Left colon (tissue), 2 donors: ENCODE results near the gene INVS. TPM values are rescaled to one million over a fixed set of nuclear protein-coding genes. Genes with fewer than 3 reads are reported as not detected.
"Not testable (repeated sequence)": the region's sequence is repeated elsewhere in the genome, so short reads cannot be mapped to it uniquely, and the experiment has no call there.

Source experiments
- ATAC-seq: fragments of 200-7000 bp; cut with Tn5 transposase; one replicate; pipeline ENCODE4 v1.9.1; 2020; ENCODE audit warnings: mild to moderate bottlenecking, moderate library complexity
- DNase-seq, 2 donors: peaks; one replicate each; pipeline ENCODE4 v3.0.0-alpha.2; 2020
- intact Hi-C, 2 donors: fragments of 100-400 bp; cut with DNase I in 1 of 2; cut with micrococcal nuclease in 1 of 2; formaldehyde crosslinking; loops; one replicate each; pipeline versions ENCODE4 v1.11.2 to v1.14.0; 2022; cut with DNase I, micrococcal nuclease
- total RNA-seq, 2 donors: library from RNA; stranded (reverse); fragmentation: NEBNext Ultra II Directional; extraction: Animal tissue kit (Norgen Biotek cat#: 25700); gene quantifications; one replicate each; pipeline ENCODE4 v1.2.1, GENCODE V29; 2021
- donor health status: DM: no; HTN: no; CAD: no.
- donor health status: DM: yes; HTN: yes; CAD: no.

The INVS gene
- total RNA-seq, 2 donors from 2014 or later, result 10.7 to 14.6 TPM

GRCh38 chr9:100074989-100075388, 24.1 kb upstream of the INVS start:
- intact Hi-C loops, result no loop called here
- no peak for ATAC-seq
- DNase-seq, result no peak

DNA sequence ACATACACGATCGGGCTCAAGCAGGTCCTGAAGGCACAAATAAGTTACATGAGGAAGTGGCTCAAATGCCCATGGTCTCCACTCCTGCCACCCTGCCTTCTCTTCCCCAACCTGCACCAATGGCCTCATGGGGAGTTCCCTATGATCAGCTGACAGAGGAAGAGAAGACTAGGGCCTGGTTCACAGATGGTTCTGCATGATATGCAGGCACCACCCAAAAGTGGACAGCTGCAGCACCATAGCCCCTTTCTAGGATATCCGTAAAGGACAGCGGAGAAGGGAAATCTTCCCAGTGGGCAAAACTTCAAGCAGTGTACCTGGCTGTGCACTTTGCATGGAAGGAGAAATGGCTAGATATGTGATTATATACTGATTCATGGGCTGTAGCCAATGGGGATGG, 22.8 kb upstream of the INVS start:
- DNase-seq, ATAC-seq, intact Hi-C loops: not testable (repeated sequence)

DNA sequence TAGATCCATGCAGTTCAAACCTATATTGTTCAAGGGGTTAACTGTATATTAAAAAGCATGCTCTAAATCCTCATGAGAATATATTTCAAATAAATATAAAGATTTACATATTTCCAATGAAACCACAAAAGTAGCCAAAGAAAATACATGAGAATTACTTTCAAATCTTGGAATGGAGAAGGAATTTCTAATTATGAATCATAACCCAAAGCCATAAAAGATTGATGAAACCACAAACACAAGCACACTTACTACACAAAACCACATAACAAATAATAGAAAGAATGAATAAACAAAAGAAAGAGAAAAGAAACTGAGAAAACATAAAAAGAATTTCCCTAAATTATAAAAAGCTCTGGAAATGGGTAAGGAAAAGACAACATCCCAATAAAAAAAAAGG, 16.3 kb upstream of the INVS start:
- intact Hi-C loops, result loop anchor here in 1 of 2 donors (10.0 kb wide), 1 partner anchor 48 kb away; no protein-coding TSS in a partner anchor
- ATAC-seq, result no peak
- no peak for DNase-seq

- no peak for DNase-seq
- no peak for ATAC-seq
- intact Hi-C loops, result loop anchor here in 1 of 2 donors (10.0 kb wide), 1 partner anchor 49 kb away; no protein-coding TSS in a partner anchor
Observed at GRCh38 chr9:100083448-100084127, 15.5 kb upstream of the INVS start.

DNA sequence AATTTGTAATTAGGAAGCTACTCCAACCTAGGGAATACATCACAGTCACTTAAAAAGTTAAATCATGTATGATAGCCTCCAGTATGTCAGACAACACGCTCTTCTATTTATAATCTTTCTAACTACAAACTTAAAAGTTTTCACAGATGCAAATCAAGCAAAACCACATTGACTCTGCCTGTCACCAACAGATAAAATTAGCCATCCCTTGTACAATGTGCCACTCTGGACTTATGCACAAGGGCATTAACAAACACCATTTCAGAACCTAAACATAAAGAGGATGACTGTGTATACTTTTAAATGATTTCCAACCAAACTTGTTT, 15.0 kb upstream of the INVS start:
- DNase-seq, result no peak
- ATAC-seq, result no peak
- intact Hi-C loops, result loop anchor here in 1 of 2 donors (10.0 kb wide), 1 partner anchor 49 kb away; no protein-coding TSS in a partner anchor

GRCh38 chr9:100084734-100085133, 14.3 kb upstream of the INVS start:
- ATAC-seq, result no peak
- intact Hi-C loops, result loop anchor here in 1 of 2 donors (10.0 kb wide), 1 partner anchor 50 kb away; no protein-coding TSS in a partner anchor
- no peak for DNase-seq

GRCh38 chr9:100086097-100086635, 12.9 kb upstream of the INVS start:
- DNase-seq (no peak), ATAC-seq (no peak)
- intact Hi-C loops, result loop anchor here in 1 of 2 donors (10.0 kb wide), 1 partner anchor 51 kb away; no protein-coding TSS in a partner anchor

GRCh38 chr9:100087218-100087617, 11.8 kb upstream of the INVS start:
- intact Hi-C loops, result loop anchor here in 1 of 2 donors (10.0 kb wide), 1 partner anchor 52 kb away; no protein-coding TSS in a partner anchor
- no peak for DNase-seq
- no peak for ATAC-seq

GRCh38 chr9:100088202-100088601, 10.8 kb upstream of the INVS start:
- intact Hi-C loops, result loop anchor here in 1 of 2 donors (10.0 kb wide), 1 partner anchor 53 kb away; no protein-coding TSS in a partner anchor
- ATAC-seq, result no peak
- no peak for DNase-seq

- ATAC-seq (no peak), DNase-seq (no peak)
- intact Hi-C loops, result no loop called here
Observed at GRCh38 chr9:100090880-100091279, 8.2 kb upstream of the INVS start.

- DNase-seq (no peak), ATAC-seq (no peak)
- intact Hi-C loops, result no loop called here
Observed at GRCh38 chr9:100091650-100092049, 7.4 kb upstream of the INVS start.

DNA sequence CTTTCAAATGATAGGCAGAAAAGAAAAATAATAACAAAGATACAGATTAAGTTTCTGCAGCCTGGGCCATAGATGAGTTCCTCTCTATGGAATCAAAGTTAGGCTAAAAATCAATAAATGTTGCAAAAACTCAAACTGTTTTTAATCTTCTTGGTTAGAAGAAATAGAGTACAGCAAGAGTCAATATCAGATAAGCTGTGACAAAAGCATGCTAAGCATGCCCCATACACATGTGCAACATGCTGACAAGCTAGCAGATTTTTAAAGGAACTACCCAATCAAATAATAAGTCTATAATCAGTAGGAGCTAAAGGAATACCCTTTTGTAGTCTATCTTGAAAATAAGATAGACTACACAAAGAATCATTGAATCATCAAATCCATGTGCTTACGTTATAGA, 7.0 kb upstream of the INVS start:
- no peak for ATAC-seq

DNA sequence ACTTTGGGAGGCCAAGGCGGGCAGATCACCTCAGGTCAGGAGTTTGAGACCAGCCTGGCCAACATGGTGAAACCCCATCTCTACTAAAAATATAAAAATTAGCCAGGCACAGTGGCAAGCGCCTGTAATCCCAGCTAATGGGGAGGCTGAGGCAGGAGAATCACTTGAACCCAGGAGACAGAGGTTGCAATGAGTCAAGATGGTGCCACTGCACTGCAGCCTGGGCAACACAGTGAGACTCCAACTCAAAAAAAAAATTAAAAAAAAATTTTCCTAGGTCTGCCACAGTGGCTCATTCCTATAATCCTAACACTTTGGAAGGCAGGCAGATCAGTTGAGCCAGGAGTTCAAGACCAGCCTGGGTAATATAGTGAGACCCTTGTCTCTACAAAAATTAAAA, 4.6 kb upstream of the INVS start:
- DNase-seq, ATAC-seq: not testable (repeated sequence)

More for the DNA sequence above, 7.0 kb upstream of the INVS start:
- no peak for DNase-seq
- intact Hi-C loops, result no loop called here

GRCh38 chr9:100096378-100096916, 2.6 kb upstream of the INVS start:
- DNase-seq, result no peak
- intact Hi-C loops, result no loop called here
- no peak for ATAC-seq

More for the DNA sequence above, 4.6 kb upstream of the INVS start:
- intact Hi-C loops, result not testable (repeated sequence)

DNA sequence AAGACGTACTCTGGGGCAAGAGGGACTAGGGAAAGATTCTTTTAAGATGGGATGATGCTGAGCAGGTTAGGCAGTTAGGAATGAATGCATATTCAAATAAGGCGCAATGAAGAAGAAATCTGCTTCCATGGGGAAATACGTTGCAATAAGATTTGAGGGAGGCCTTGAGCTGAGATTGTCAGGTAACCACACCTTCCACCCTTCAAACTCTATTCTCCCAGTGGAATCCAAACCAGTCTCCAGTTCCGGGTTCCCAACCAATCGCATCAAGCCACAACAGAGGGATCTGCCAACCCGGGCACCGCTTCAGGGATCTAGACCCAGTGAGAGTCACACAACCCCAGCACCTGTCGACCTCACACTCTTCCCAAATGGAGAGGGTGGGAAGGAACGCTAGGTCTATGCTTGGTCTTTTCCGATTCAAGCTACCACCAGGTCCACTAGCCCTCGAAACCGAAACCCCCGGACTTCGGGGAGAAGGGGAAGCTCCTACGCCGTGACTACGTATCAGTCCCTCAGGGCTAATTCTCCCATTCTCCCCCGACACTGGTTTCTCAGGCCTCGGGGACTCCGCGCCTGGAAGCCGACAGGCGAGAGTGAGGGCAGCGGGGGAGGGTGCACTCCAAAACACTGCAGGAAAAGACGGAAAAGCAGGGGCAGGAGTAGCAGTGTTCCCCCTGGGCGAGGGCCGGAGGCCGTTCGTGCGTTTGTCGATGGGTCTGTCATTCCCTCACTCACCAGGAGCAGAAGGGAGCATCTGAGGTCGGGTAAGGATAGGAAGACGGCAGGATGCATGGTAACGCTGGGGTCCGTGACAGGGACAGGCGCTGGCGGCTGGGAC, 777 bp upstream of the INVS start:
- DNase-seq, result peak; percentile 70 to 85
- intact Hi-C loops, result no loop called here
- ATAC-seq, result peak; percentile 77

DNA sequence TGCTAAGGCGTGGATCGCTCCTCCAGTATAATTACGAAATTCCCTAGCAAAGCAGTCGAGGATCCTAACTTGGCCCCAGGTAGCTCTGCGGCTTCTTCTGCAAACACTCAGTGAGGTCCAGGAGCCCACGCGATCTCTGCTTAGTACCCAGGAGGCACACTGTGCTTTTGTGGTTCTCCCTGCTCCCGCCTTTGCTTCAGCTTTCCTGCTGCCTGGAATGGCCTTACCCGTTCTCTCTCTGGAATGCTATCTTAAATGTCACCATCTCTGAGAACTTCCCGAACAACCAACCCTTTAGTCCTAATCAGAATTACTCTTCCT, 639 bp downstream of the INVS start:
- ATAC-seq, result no peak
- intact Hi-C loops, result no loop called here
- peak in 1 of 2 donors; percentile 34 for DNase-seq

DNA sequence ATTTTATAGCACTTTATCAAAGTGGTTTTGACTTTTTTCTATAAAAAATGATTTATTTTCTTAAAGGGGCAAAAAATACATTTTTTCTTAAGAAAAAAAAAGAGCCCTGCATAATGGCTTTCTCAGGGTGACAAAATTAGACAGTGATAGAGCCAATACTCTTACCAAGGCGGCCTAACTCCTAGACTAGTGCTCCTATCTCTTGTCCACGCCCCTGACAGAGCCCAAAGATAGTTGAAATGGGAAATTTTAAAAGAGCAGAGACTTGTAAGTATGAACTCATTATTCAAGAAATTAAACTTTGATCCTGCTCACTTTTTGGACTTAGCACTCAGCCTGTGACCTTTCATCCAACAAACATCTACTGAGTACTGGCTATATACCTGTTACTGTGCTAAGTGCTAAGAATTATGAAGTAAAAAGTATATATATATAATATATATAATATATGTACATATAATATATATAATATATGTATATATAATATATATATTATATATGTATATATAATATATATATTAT, 1.2 kb downstream of the INVS start:
- ATAC-seq, result no peak
- no peak for DNase-seq
- intact Hi-C loops, result no loop called here

DNA sequence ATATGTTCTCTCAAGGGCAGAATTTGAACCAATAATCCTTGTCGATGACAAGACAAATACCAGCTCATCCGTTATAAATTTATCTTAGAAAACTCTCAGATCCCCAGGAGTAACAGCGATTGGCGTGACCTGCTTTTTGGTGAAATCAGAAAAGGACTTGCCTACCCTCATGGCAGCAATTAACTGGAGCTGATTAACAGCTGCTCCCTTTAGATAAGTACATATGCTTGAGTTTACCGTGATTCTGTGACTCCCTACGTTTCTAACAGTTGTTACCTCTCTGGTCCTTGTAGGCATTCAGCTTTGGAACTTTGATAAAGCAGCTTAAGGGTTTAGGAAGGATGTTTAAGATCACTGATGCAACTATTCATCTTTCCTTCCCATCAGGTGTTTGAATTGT, 2.6 kb downstream of the INVS start:
- no peak for ATAC-seq
- DNase-seq, result no peak
- intact Hi-C loops, result no loop called here

GRCh38 chr9:100104314-100104713, 5.3 kb downstream of the INVS start:
- ATAC-seq, result no peak
- intact Hi-C loops, result no loop called here
- no peak for DNase-seq
